Osteoblast (primary cell): ENCODE measurements around the gene PRSS48. TPM values are rescaled to one million over a fixed set of nuclear protein-coding genes. Genes with fewer than 3 reads are reported as not detected.

ENCODE experiments used
- DNase-seq: peaks from one replicate; pipeline ENCODE4 v3.0.0; 2011; ENCODE audit warnings: low spot score, mixed read lengths; ENCODE audit not compliant: insufficient read length; ENCODE audit errors: missing footprints
- H2AFZ ChIP-seq: 2 replicates; pipeline ENCODE4 v1.6.0; 2011; ENCODE audit warnings: mild to moderate bottlenecking, low read length
- H3K27ac ChIP-seq: 2 replicates; pipeline ENCODE4 v1.5.1; 2011; ENCODE audit warnings: mild to moderate bottlenecking, low read depth, low read length, moderate library complexity
- H3K27me3 ChIP-seq: 2 replicates; pipeline ENCODE4 v1.6.0; 2012; ENCODE audit warnings: mild to moderate bottlenecking, control low read depth, inconsistent platforms, low read length, moderate library complexity; ENCODE audit not compliant: insufficient read depth
- H3K36me3 ChIP-seq: 2 replicates; pipeline ENCODE4 v1.5.1; 2011; ENCODE audit warnings: mild to moderate bottlenecking, low read length, control low read depth, moderate library complexity; ENCODE audit not compliant: insufficient read depth
- H3K4me1 ChIP-seq: 2 replicates; pipeline ENCODE4 v1.5.1; 2011; ENCODE audit warnings: mild to moderate bottlenecking, low read length, control low read depth, moderate library complexity; ENCODE audit not compliant: insufficient read depth
- H3K4me2 ChIP-seq: 2 replicates; pipeline ENCODE4 v1.6.0; 2011; ENCODE audit warnings: mild to moderate bottlenecking, low read length; ENCODE audit not compliant: insufficient read depth
- H3K4me3 ChIP-seq: fragments of 200-600 bp; sonication (generic); 3 replicates; pipeline ENCODE4 v1.5.1; 2012; ENCODE audit warnings: mild to moderate bottlenecking, low read length, inconsistent platforms; ENCODE audit not compliant: insufficient read depth
- H3K79me2 ChIP-seq: 2 replicates; pipeline ENCODE4 v1.6.0; 2012; ENCODE audit warnings: mild to moderate bottlenecking, low read length, control low read depth, inconsistent platforms; ENCODE audit not compliant: insufficient read depth
- H3K9me3 ChIP-seq: 2 replicates; pipeline ENCODE4 v1.5.1; 2011; ENCODE audit warnings: low read depth, low read length, control low read depth
- H4K20me1 ChIP-seq: 2 replicates; pipeline ENCODE4 v1.6.0; 2012; ENCODE audit warnings: mild to moderate bottlenecking, low read length, control low read depth; ENCODE audit not compliant: insufficient read depth
- total RNA-seq: library from RNA; depleted of rRNA; stranded (reverse); fragments of >200 nt; gene quantifications from 2 replicates; pipeline ENCODE4 v1.2.3, GENCODE V29; 2012
- TF ChIP-seq, protein P1 (sequence below): IDR thresholded peaks from 2 replicates; pipeline ENCODE4 v1.5.1; 2011; ENCODE audit warnings: mild to moderate bottlenecking, low read depth, low read length, moderate library complexity; ENCODE audit errors: extremely low read depth

Gene PRSS48
- total RNA-seq, 1 donor: not detected

DNA sequence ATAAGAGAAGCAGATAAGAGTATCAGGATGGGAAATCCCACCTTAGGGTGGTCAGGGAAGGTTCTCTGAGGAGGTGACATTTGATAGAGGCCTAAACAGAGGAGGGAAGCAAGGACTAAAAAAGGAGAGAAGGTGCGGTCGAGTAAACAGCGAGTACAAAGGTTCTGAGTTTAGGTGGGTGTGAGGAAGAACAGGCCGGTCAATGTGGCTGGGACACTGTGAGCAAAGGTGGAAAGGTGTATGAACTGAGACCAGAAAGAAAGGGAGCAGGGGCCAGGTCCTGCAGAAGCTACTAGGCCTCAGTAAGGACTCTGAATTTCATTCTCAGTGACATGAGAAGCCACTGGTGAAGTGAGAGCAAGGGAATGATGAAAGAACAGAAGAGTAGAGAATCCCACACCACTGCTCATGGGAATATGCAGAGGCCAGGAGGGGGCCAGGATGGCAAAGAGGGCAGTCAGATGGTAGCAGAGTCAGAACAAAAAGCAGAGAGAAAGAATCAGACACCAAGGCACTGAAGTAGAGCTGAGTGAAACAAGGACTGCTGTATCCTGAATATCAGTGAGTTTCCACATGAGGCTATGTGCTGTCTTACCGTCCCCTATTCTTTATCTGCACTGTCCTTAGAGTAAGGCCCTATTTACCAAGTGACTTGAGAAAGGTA is 18.0 kb downstream of the PRSS48 start:
- no peak overlapping the region for H3K27ac ChIP-seq
- H3K4me2 ChIP-seq: no peak overlapping the region
- H3K9me3 ChIP-seq: no peaks in the 10 kb centered on the region
- no peaks in the 10 kb centered on the region for H4K20me1 ChIP-seq
- TF ChIP-seq, protein P1, sequence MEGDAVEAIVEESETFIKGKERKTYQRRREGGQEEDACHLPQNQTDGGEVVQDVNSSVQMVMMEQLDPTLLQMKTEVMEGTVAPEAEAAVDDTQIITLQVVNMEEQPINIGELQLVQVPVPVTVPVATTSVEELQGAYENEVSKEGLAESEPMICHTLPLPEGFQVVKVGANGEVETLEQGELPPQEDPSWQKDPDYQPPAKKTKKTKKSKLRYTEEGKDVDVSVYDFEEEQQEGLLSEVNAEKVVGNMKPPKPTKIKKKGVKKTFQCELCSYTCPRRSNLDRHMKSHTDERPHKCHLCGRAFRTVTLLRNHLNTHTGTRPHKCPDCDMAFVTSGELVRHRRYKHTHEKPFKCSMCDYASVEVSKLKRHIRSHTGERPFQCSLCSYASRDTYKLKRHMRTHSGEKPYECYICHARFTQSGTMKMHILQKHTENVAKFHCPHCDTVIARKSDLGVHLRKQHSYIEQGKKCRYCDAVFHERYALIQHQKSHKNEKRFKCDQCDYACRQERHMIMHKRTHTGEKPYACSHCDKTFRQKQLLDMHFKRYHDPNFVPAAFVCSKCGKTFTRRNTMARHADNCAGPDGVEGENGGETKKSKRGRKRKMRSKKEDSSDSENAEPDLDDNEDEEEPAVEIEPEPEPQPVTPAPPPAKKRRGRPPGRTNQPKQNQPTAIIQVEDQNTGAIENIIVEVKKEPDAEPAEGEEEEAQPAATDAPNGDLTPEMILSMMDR: no peak
- no peak for DNase-seq
- H3K27me3 ChIP-seq: no peaks in the 10 kb centered on the region
- H3K36me3 ChIP-seq: no peaks in the 10 kb centered on the region
- H2AFZ ChIP-seq: no peak overlapping the region
- H3K4me1 ChIP-seq: no peaks in the 10 kb centered on the region
- no peak overlapping the region for H3K4me3 ChIP-seq
- H3K79me2 ChIP-seq: no peaks in the 10 kb centered on the region

DNA sequence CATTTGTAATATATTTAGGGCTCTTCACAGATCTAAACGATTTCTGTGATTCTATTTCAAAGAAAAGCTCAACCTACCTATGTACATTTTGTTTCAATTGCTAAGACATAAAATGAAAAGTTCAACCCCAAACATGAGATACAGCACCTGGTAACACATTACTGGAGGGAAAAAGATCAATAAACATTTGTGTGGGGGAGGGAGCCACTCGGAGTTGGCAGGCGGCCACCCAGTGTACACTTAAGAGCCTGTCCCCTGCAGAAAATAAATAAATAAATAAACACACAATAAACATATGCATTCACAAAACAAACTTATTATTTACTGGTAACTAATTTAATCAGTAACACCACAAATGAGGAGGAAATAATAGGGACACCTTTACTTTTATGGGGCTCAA is 19.3 kb downstream of the PRSS48 start:
- H3K27me3 ChIP-seq: no peaks in the 10 kb centered on the region
- no peaks in the 10 kb centered on the region for H3K36me3 ChIP-seq
- no peak for DNase-seq
- no peaks in the 10 kb centered on the region for H3K4me1 ChIP-seq
- H3K4me3 ChIP-seq: no peak overlapping the region
- no peak overlapping the region for H2AFZ ChIP-seq
- H3K4me2 ChIP-seq: no peak overlapping the region
- H3K79me2 ChIP-seq: no peaks in the 10 kb centered on the region
- H3K9me3 ChIP-seq: no peaks in the 10 kb centered on the region
- TF ChIP-seq, protein P1: no peak
- H4K20me1 ChIP-seq: no peaks in the 10 kb centered on the region
- no peak overlapping the region for H3K27ac ChIP-seq

DNA sequence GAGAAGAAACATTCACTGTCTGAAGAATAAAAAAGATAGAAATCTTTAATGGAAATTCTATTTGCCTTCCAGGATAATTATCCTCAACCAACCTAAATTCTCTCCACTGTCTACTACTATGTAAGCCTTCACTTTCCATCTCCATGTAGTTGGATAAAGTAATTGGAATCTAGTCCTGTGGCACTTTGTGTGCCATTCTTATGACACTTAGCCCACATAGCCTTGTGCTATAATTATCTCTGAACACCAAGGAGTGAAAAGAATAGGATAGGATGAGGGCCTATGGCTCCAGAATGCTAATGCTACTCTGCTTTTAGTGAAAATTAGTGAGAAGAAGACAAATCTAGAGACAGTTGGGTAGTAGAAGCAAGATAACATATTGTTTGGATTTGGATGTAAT is 20.2 kb downstream of the PRSS48 start:
- H3K4me1 ChIP-seq: no peaks in the 10 kb centered on the region
- H3K4me3 ChIP-seq: no peak overlapping the region
- H3K27me3 ChIP-seq: no peaks in the 10 kb centered on the region
- no peaks in the 10 kb centered on the region for H3K36me3 ChIP-seq
- H3K9me3 ChIP-seq: no peaks in the 10 kb centered on the region
- no peak for DNase-seq
- H3K4me2 ChIP-seq: no peak overlapping the region
- TF ChIP-seq, protein P1: no peak
- no peak overlapping the region for H3K27ac ChIP-seq
- H3K79me2 ChIP-seq: no peaks in the 10 kb centered on the region
- H4K20me1 ChIP-seq: no peaks in the 10 kb centered on the region
- H2AFZ ChIP-seq: no peak overlapping the region

DNA sequence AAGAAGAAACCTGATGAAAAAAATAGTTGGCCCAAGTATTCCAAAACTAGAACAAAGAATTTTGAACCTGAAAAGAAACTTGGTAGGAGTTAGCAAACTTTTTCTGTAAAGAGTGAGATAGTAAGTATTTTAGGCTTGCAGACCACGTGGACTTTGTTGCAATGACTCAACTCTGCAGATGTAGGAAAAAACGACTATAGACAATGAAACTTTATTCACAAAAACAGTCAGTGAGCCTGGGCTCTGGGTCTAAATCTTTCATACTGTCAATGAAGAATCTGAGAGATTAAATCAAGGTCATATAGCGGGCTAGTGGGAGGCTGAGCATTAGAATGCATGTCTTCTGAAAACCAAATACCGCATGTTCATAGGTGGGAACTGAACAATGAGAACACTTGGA is 25.5 kb downstream of the PRSS48 start:
- no peaks in the 10 kb centered on the region for H4K20me1 ChIP-seq
- no peaks in the 10 kb centered on the region for H3K4me1 ChIP-seq
- no peaks in the 10 kb centered on the region for H3K36me3 ChIP-seq
- H2AFZ ChIP-seq: no peak overlapping the region
- DNase-seq: no peak
- no peak overlapping the region for H3K27ac ChIP-seq
- H3K4me3 ChIP-seq: no peak overlapping the region
- H3K79me2 ChIP-seq: no peaks in the 10 kb centered on the region
- no peak overlapping the region for H3K4me2 ChIP-seq
- H3K27me3 ChIP-seq: no peaks in the 10 kb centered on the region
- TF ChIP-seq, protein P1: no peak
- no peaks in the 10 kb centered on the region for H3K9me3 ChIP-seq
